Mesendoderm (in vitro differentiated cells): ENCODE results near the gene RAC2.

ENCODE experiments used
- DNase-seq: peaks from one replicate; pipeline ENCODE4 v3.0.0; 2013
- H2AK5ac ChIP-seq: 2 replicates; pipeline ENCODE4 v1.6.1; 2013; ENCODE audit warnings: low read length, inconsistent platforms
- H2BK120ac ChIP-seq: 2 replicates; pipeline ENCODE4 v1.6.1; 2013; ENCODE audit warnings: low read depth, mild to moderate bottlenecking, low read length, moderate library complexity, mixed read lengths
- H2BK15ac ChIP-seq: replicated peaks from 2 replicates; pipeline ENCODE4 v1.6.1; 2013; ENCODE audit warnings: low read depth, mild to moderate bottlenecking, moderate library complexity
- H2BK5ac ChIP-seq: 2 replicates; pipeline ENCODE4 v1.6.1; 2013; ENCODE audit warnings: low read length, inconsistent platforms
- H3K18ac ChIP-seq: 2 replicates; pipeline ENCODE4 v1.6.1; 2013; ENCODE audit warnings: mild to moderate bottlenecking, low read length, mixed read lengths
- H3K23ac ChIP-seq: one replicate; pipeline ENCODE4 v1.6.1; 2013; ENCODE audit warnings: low read length
- H3K27ac ChIP-seq: 2 replicates; pipeline ENCODE4 v1.5.1; 2013; ENCODE audit warnings: low read depth, mild to moderate bottlenecking, inconsistent platforms, low read length, moderate library complexity
- H3K27me3 ChIP-seq: 2 replicates; pipeline ENCODE4 v1.6.1; 2013; ENCODE audit warnings: low read length, control low read depth, mild to moderate bottlenecking, inconsistent platforms; ENCODE audit not compliant: insufficient read depth, poor library complexity
- H3K36me3 ChIP-seq: 2 replicates; pipeline ENCODE4 v1.6.1; 2013; ENCODE audit warnings: low read length, inconsistent platforms; ENCODE audit not compliant: control insufficient read depth, insufficient read depth
- H3K4ac ChIP-seq: one replicate; pipeline ENCODE4 v1.6.1; 2013; ENCODE audit warnings: low read depth, mild to moderate bottlenecking, low read length, moderate library complexity
- H3K4me1 ChIP-seq: 2 replicates; pipeline ENCODE4 v1.6.1; 2013; ENCODE audit warnings: low read depth, low read length, inconsistent platforms; ENCODE audit not compliant: control insufficient read depth
- H3K4me2 ChIP-seq: 2 replicates; pipeline ENCODE4 v1.6.1; 2013; ENCODE audit warnings: low read length
- H3K4me3 ChIP-seq: 2 replicates; pipeline ENCODE4 v1.5.1; 2013; ENCODE audit warnings: mild to moderate bottlenecking, low read length
- H3K56ac ChIP-seq: one replicate; pipeline ENCODE4 v1.6.1; 2013; ENCODE audit warnings: low read length
- H3K79me1 ChIP-seq: 2 replicates; pipeline ENCODE4 v1.6.1; 2013; ENCODE audit warnings: low read length, inconsistent platforms
- H3K79me2 ChIP-seq: 2 replicates; pipeline ENCODE4 v1.6.1; 2013; ENCODE audit warnings: mild to moderate bottlenecking, low read length; ENCODE audit not compliant: control insufficient read depth, insufficient read depth
- H3K9ac ChIP-seq: 2 replicates; pipeline ENCODE4 v1.6.1; 2013; ENCODE audit warnings: low read length, inconsistent platforms
- H4K5ac ChIP-seq: one replicate; pipeline ENCODE4 v1.6.1; 2013; ENCODE audit warnings: low read length
- H4K8ac ChIP-seq: one replicate; pipeline ENCODE4 v1.6.1; 2013; ENCODE audit warnings: low read depth, mild to moderate bottlenecking, control low read depth, low read length, moderate library complexity
- WGBS: extraction: QIAGEN DNeasy Blood & Tissue Kit; methylation state at CpG from one replicate; pipeline ENCODE4 v1.1.7; 2013; ENCODE audit warnings: low lambda C conversion rate, missing lambda C conversion rate; ENCODE audit not compliant: insufficient coverage; ENCODE audit errors: extremely low coverage; 5-methylcytosine and 5-hydroxymethylcytosine counted together

RAC2 gene

DNA sequence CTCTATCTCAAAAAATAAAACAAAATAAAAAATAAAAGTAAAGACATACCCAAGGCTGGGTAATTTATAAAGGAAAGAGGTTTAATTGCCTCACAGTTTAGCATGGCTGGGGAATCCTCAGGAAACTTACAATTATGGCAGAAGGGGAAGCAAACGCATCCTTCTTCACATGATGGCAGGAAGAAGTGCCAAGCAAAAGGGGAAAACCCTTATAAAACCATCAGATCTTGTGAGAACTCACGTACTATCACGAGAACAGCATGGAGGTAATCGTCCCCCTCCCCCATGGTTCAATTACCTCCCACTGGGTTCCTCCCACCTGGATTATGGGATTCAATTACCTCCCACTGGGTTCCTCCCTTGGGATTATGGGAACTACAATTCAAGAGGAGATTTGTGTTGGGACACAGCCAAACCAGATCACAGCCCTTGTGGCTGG is 23.5 kb downstream of the RAC2 start:
- H2BK5ac ChIP-seq = no peak overlapping the region
- WGBS = no CpG with 5 or more reads among the region's 4 CpGs
- H2BK15ac ChIP-seq = no peak overlapping the region
- no peak overlapping the region for H3K23ac ChIP-seq
- H3K36me3 ChIP-seq = no peaks in the 10 kb centered on the region
- no peak overlapping the region for H3K4me3 ChIP-seq
- H3K79me1 ChIP-seq = no peaks in the 10 kb centered on the region
- H2BK120ac ChIP-seq = no peak overlapping the region
- no peak overlapping the region for H4K5ac ChIP-seq
- H3K27ac ChIP-seq = no peak overlapping the region
- H3K4me1 ChIP-seq = peaks cover 3% of the 10 kb centered on the region
- no peaks in the 10 kb centered on the region for H3K27me3 ChIP-seq
- no peak for DNase-seq
- no peaks in the 10 kb centered on the region for H3K79me2 ChIP-seq
- no peak overlapping the region for H3K18ac ChIP-seq
- no peak overlapping the region for H3K4ac ChIP-seq
- H4K8ac ChIP-seq = no peak overlapping the region
- no peak overlapping the region for H3K4me2 ChIP-seq
- H3K56ac ChIP-seq = no peak overlapping the region
- no peak overlapping the region for H2AK5ac ChIP-seq
- no peak overlapping the region for H3K9ac ChIP-seq

DNA sequence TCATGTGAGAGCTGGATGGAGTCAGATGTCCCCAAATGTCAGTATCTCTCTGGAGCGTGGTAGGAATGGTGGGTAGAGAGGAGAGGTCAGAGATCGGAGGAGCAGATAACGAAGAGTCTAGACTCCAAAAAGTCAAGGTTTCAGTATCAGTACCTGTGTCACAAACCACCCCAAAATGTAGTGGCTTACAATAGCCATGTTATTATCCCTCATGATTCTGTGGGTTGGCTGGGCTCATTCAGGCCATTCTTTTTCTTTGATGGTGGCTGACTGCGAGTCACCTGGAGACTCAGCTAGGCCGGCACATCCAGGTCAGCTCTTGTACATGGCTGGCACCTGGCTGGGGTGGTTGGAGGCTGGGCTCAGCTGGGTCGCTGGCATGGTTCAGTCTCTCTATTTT is 24.5 kb downstream of the RAC2 start:
- no peak overlapping the region for H3K56ac ChIP-seq
- no peaks in the 10 kb centered on the region for H3K27me3 ChIP-seq
- no CpG with 5 or more reads among the region's 6 CpGs for WGBS
- no peaks in the 10 kb centered on the region for H3K79me2 ChIP-seq
- no peak overlapping the region for H2BK15ac ChIP-seq
- no peak overlapping the region for H3K27ac ChIP-seq
- no peak overlapping the region for H3K23ac ChIP-seq
- no peak overlapping the region for H3K4me3 ChIP-seq
- H3K9ac ChIP-seq = no peak overlapping the region
- H3K18ac ChIP-seq = no peak overlapping the region
- no peak overlapping the region for H3K4ac ChIP-seq
- H3K79me1 ChIP-seq = no peaks in the 10 kb centered on the region
- H2AK5ac ChIP-seq = no peak overlapping the region
- peaks cover 3% of the 10 kb centered on the region for H3K4me1 ChIP-seq
- no peaks in the 10 kb centered on the region for H3K36me3 ChIP-seq
- no peak overlapping the region for H4K5ac ChIP-seq
- H3K4me2 ChIP-seq = no peak overlapping the region
- no peak overlapping the region for H4K8ac ChIP-seq
- no peak overlapping the region for H2BK120ac ChIP-seq
- no peak for DNase-seq
- H2BK5ac ChIP-seq = no peak overlapping the region

- H3K27me3 ChIP-seq = no peaks in the 10 kb centered on the region
- no peak overlapping the region for H3K4me3 ChIP-seq
- no peak for DNase-seq
- no peak overlapping the region for H3K4me2 ChIP-seq
- H2BK15ac ChIP-seq = no peak overlapping the region
- no peak overlapping the region for H2AK5ac ChIP-seq
- no peak overlapping the region for H2BK5ac ChIP-seq
- no peaks in the 10 kb centered on the region for H3K79me1 ChIP-seq
- no peaks in the 10 kb centered on the region for H3K79me2 ChIP-seq
- no peak overlapping the region for H2BK120ac ChIP-seq
- no peak overlapping the region for H4K5ac ChIP-seq
- no peak overlapping the region for H3K56ac ChIP-seq
- H3K9ac ChIP-seq = no peak overlapping the region
- no peak overlapping the region for H3K4ac ChIP-seq
- no CpG with 5 or more reads among the region's 7 CpGs for WGBS
- H3K27ac ChIP-seq = no peak overlapping the region
- no peak overlapping the region for H4K8ac ChIP-seq
- peaks cover 3% of the 10 kb centered on the region for H3K4me1 ChIP-seq
- H3K18ac ChIP-seq = no peak overlapping the region
- no peaks in the 10 kb centered on the region for H3K36me3 ChIP-seq
- no peak overlapping the region for H3K23ac ChIP-seq
Observed at GRCh38 chr22:37218771-37219411, 25.2 kb downstream of the RAC2 start.

DNA sequence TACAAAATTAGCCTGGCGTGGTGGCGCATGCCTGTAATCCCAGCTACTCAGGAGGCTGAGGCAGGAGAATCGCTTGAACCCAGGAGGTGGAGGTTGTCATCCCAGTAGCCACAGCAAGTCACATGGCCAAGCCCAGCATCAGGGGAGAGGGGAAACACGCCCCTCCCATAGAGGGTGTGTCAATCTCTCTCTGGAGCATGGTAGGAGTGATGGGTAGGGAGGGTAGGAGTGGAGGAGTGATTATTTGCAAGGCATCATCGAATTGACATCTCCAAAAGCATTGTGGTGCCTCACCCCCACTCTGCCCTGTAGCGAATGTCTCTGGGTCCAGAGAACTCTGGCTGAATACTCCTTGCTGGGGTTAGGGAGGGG is 25.7 kb downstream of the RAC2 start:
- peaks cover 3% of the 10 kb centered on the region for H3K4me1 ChIP-seq
- no peak overlapping the region for H4K5ac ChIP-seq
- no CpG with 5 or more reads among the region's 6 CpGs for WGBS
- no peak overlapping the region for H3K18ac ChIP-seq
- no peak overlapping the region for H3K23ac ChIP-seq
- H2BK15ac ChIP-seq = no peak overlapping the region
- no peaks in the 10 kb centered on the region for H3K79me1 ChIP-seq
- no peak overlapping the region for H2AK5ac ChIP-seq
- no peaks in the 10 kb centered on the region for H3K36me3 ChIP-seq
- no peak overlapping the region for H3K4ac ChIP-seq
- H2BK5ac ChIP-seq = no peak overlapping the region
- no peak overlapping the region for H3K56ac ChIP-seq
- H3K27ac ChIP-seq = no peak overlapping the region
- H3K79me2 ChIP-seq = no peaks in the 10 kb centered on the region
- no peak overlapping the region for H2BK120ac ChIP-seq
- no peaks in the 10 kb centered on the region for H3K27me3 ChIP-seq
- H4K8ac ChIP-seq = no peak overlapping the region
- no peak for DNase-seq
- no peak overlapping the region for H3K4me3 ChIP-seq
- H3K9ac ChIP-seq = no peak overlapping the region
- H3K4me2 ChIP-seq = no peak overlapping the region

GRCh38 chr22:37215890-37216289 is 28.2 kb downstream of the RAC2 start:
- WGBS = no CpG with 5 or more reads among the region's 9 CpGs
- Histone ChIP-seq H3K79me1 (no peaks in the 10 kb centered on the region), H3K18ac (no peak overlapping the region), H2AK5ac (no peak overlapping the region), H2BK5ac (no peak overlapping the region), H3K9ac (no peak overlapping the region), H3K79me2 (no peaks in the 10 kb centered on the region), H2BK120ac (no peak overlapping the region), H3K27ac (no peak overlapping the region), H3K27me3 (no peaks in the 10 kb centered on the region), H3K4me2 (no peak overlapping the region), H3K36me3 (no peaks in the 10 kb centered on the region), H4K5ac (no peak overlapping the region), H3K23ac (no peak overlapping the region), H3K4me1 (peaks cover under 1% of the 10 kb centered on the region), H2BK15ac (no peak overlapping the region), H3K56ac (no peak overlapping the region), H3K4me3 (no peak overlapping the region), H3K4ac (no peak overlapping the region), H4K8ac (no peak overlapping the region)
- DNase-seq = no peak

- no peak overlapping the region for H3K27ac ChIP-seq
- no peak overlapping the region for H3K18ac ChIP-seq
- DNase-seq = no peak
- no peaks in the 10 kb centered on the region for H3K4me1 ChIP-seq
- H3K4me3 ChIP-seq = no peak overlapping the region
- no peak overlapping the region for H4K8ac ChIP-seq
- H3K23ac ChIP-seq = no peak overlapping the region
- H3K36me3 ChIP-seq = no peaks in the 10 kb centered on the region
- H2BK120ac ChIP-seq = no peak overlapping the region
- H4K5ac ChIP-seq = no peak overlapping the region
- no peaks in the 10 kb centered on the region for H3K27me3 ChIP-seq
- H3K79me1 ChIP-seq = no peaks in the 10 kb centered on the region
- no peak overlapping the region for H2AK5ac ChIP-seq
- no peak overlapping the region for H3K4me2 ChIP-seq
- no peaks in the 10 kb centered on the region for H3K79me2 ChIP-seq
- no peak overlapping the region for H3K4ac ChIP-seq
- WGBS = no CpG with 5 or more reads among the region's 13 CpGs
- H3K9ac ChIP-seq = no peak overlapping the region
- H2BK5ac ChIP-seq = no peak overlapping the region
- no peak overlapping the region for H2BK15ac ChIP-seq
- H3K56ac ChIP-seq = no peak overlapping the region
Observed at GRCh38 chr22:37214731-37215030, 29.4 kb downstream of the RAC2 start.
